HG02571 (cell line): ENCODE measurements around the gene TMEM131.
"Not testable (repeated sequence)": the region's sequence is repeated elsewhere in the genome, so short reads cannot be mapped to it uniquely, and the experiment has no call there.

Experiments
- ATAC-seq: cut with Tn5 transposase; IDR thresholded peaks from one replicate; pipeline ENCODE4 v1.9.1; 2021; ENCODE audit warnings: mild to moderate bottlenecking, moderate library complexity; ENCODE audit not compliant: unreplicated experiment

Gene TMEM131

DNA sequence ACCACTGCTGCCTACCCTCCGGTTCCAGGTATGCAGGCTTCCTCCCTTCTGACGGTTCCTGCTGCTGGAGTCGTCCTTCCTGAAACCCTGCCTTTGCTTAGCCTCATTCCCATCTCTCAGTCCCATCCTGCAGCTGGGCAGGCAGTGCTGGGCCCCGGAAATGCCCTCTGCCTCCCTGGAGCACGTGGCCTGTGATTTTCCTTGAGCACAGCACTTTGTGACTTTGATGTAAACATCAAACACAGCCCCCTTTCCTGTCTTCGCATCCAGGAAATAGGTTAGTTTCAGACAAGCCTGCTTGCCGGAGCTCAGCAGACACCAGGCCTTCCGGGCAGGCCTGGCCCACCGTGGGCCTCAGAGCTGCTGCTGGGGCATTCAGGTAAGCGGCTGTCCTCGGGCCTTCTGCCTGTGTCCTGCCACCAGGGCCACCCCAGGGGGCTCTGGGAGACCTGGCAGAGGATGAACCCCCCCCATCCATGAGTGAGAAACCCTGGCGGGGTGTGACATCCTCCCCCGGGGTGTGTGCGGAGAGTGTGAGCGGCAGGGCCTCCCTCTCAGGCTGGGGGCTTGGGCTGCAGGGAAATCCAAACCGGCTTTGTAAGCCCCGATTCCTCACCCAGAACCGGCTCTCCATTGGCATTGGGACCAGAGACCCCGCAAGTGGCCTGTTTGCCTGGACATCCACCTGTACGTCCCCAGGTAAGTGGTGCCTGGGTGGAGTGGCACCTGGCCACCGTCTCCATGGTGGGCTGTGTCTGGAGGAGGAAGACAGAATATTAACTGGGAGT is 282.3 kb downstream of the TMEM131 start, which contains the start of gene ZAP70:
Gene ZAP70, plus strand, starts transcription at position 281 of the 788 bp plus-strand sequence. CDS start 10,461 bp downstream, outside the sequence.
- no peak for ATAC-seq

DNA sequence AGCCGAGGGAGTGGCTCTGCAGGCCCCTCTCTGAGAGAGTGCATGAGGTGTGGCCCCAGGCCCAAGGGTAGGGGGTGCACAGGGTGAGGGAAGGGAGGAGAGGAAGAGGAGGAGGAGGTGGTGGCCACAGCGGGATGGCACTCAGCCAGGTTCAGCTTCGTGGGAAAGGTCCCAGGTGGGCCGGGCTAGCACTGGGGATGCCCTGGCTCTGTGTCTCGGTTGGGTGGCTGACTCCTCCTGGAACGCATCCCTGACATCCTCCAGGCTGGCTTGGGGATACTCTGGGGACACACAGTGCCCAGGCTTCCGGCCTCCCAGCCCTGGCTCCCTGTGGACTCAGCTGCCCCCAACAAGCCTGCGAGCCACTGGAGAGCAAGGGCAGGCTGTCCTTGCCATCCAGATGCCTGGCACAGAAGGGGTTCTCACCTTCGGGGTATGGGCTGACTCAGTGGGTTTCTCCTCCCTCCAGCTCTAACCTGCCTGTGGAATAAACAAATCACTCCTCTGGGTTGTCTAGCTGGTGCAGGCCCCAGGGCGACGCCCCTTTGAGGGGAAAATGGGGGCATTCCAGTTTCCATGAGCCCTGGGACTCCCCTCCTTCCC is 283.0 kb downstream of the TMEM131 start:
- ATAC-seq, result no peak

DNA sequence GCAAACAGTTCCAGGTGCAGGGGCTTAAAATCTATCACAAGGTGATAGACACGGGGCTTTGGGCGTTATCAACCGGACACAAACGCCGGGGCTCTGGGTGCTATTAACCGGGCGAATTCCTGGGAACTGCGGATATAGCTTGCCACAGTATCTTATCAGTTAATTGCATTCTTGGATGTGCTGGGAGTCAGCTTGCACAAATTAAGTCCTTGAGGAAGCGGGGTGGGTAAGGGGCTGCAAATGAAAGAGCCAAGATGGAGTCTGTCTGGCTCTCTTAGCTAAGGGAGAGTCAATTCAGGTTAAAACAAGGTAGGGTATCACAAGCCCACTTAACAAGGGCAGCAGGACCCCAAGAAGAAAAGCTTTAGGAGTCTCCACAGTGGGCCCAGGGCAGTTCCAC is 283.6 kb downstream of the TMEM131 start:
- not testable (repeated sequence) for ATAC-seq

DNA sequence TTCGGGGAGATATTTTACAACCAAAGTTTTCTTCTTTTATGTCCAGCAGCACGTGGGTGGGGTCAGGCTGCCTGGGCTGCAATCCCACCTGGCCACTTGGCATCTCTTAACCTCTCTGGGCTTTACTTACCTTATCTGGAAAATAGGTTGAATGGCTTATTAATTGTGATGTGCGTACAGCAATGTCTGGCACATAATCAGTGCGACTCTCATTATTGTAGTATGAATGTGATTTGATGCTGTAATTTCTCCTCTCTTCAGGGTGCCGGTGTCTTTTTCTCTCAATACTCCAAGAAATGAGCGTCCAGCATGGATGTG is 284.4 kb downstream of the TMEM131 start:
- no peak for ATAC-seq

DNA sequence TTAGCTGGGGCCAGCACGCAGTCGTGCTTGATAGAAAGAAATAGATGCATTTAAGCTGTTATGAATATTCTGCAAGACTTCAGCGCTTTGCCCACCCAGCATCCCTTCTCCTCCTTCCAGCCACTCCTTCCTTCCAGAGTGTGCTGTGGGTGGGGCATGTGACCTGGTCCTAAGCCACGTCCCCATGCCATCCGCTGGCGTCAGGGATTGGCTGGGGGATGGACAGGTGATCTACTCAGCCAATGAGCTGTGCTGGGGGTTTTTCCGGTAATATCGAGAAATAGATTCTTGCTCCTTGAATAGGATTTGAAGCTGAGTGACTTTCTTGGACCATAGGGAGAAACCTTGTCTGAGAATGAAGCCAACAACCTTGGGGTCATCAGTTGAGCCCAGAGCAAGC is 287.1 kb downstream of the TMEM131 start:
- no peak for ATAC-seq

DNA sequence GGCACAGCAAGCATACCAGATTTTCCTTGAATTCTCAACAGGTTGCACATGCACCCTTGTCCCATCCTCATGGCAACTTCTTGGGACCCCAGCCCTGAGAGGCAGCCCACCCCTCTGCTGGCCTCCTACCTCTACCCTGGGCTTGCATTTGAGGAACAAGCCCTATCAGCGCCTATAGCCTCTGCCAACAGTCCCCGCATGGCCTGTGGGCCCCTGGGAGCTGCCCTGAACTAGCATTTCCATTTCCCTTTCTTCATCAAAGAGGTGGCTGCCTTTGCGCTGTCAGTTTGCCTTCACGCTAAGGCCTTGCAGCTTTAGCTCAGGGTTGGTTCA is 287.7 kb downstream of the TMEM131 start:
- ATAC-seq, result no peak

DNA sequence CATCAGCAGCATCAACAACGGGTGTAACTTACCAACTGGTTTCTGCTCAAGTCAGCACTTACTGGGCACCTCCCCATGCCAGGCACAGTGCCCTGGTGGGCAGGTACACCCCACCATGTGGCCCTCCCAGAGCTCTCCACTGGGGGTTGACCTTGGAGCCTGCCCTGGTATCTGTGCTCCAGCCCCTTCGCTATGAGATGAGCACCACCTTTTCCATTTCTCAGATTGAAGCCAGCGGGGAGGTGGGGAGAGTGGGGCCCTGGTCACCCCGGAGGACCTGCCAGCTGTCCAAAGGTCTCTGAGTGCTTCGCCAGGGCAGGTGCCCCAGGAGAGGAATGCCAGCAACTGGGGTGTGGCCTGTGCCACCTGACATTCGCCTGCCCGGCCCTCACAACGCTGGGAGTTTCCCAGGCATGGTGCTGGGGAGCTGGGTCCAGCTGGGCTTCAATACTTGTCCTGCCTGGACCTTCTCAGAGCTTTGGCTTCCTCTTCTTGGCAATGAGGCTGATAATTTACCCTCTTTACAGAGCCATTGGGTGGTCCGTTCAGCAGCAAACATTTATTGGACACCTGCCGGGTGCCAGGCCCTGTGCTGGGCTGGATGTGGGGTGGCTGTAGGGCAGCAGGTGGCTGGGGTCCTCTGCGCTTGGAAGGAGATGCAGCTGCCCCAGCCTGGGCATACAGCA is 288.2 kb downstream of the TMEM131 start:
- no peak for ATAC-seq

DNA sequence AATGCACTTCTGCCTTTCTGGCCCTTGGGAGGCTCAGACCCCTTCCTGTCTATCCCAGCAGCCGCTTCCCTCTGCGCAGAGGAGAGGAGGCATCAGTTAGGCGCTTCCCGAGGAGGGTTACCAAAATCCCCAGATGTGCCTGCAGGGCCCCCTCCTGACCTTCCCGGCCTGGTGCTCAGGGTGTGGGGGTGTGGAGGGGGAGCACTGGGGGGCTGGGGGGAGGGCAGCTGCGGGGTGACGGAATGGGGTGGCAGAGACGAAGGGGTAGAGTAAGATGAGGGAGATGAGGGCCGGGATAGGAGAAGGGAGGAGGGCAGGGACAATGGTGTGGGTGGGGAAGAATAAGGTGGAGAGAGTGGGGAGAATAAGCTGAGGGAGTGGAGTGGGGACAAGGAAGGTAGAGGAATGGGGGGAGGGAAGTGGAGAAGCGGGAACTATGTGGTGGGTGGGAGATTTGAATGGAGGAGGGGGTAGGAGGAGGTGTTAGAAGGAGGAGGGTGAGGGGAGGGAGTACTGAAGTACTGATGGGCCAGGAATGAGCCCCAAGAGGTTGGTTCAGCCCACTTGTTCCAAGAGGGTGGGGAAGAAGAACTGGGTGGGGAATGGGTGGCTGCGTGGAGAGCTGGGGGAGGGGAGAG is 288.9 kb downstream of the TMEM131 start:
- ATAC-seq, result no peak
